HG03025 (cell line): ENCODE data around the gene ENTPD5.
"Not testable (repeated sequence)": the region's sequence is repeated elsewhere in the genome, so short reads cannot be mapped to it uniquely, and the experiment has no call there.

Source experiments
- ATAC-seq: cut with Tn5 transposase; IDR thresholded peaks from one replicate; pipeline ENCODE4 v1.9.1; 2021; ENCODE audit warnings: mild to moderate bottlenecking, moderate library complexity; ENCODE audit not compliant: unreplicated experiment, low FRiP score

Gene ENTPD5

DNA sequence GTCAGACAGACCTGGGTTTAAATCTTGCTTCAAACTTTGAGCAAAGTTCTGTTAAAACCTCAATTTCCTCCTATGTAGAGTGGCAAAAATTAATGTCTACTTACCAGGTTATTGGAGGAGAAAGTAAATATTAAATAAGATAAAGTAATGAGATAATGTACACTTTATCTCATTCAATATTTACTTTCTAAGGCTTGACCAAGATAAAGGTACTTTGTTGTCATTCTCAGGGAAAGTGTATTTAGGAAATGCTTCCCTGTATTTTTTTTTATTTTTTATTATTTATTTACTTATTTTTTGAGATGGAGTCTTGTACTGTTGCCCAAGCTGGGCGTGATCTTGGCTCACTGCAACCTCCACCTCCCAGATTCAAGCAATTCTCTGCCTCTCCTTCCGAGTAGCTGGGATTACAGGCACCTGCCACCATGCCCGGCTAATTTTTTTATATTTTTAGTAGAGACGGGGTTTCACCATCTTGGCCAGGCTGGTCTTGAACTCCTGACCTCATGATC is 73.9 kb downstream of the ENTPD5 start:
- ATAC-seq: no peak

GRCh38 chr14:73944432-73945158 is 74.5 kb downstream of the ENTPD5 start:
- ATAC-seq: no peak

DNA sequence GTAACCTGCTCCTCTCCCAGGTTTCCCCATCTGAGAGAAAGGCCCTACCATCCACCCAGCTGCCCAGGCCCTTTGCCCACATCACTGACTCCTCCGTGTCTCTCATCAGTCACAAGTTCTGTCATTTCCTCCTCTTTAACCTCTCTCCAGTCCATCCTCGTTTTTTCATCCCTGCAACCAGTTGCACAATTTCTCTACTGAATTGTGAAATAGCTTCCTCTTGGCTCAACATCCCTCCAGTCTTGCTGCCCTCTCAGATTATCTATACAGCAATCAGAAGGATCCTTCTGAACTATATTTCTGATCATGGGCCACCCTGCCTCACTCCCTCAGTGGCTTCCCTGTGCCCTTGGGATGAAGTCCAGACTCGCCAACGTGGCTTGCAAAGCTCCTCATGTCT is 76.0 kb downstream of the ENTPD5 start:
- no peak for ATAC-seq

DNA sequence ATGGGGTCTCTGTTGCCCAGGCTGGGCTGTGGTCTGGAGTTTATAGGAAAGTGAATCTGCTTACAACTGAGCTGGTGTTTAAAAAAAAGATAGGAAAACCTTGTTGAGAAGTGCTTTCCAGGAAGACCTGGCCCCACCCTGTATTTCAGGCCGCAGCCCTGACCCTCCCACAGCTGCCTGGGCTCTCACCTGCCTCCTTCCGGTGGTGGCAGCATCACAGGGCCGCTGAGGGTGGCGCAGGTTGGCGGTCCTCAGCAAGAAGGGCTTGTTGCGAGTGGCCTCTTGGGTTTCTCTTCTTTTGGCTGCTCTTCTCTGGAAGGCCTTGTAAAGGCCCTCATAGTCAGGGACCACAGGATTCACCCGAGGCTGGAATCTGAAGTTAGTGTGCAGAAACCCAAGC is 76.9 kb downstream of the ENTPD5 start:
- no peak for ATAC-seq

GRCh38 chr14:73937012-73937411 is 82.1 kb downstream of the ENTPD5 start:
- ATAC-seq: no peak

DNA sequence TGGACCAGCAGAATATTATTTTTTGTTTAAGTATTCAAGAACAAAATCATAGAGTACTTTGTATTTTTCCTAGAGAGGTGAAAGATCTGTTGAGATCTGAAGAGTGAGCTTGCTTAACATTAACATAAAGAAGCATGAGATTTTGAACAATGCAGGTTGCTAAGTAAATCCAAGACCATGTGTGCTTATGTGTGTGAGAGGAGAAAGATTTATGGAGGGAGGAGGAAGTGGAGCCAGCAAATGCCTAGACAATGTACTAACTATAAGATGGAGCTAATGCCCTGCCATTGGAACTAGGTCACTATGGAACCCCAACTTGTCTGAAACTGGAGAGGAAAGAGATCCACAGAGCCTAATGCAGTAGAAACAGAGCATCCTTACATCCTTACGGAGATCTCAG is 82.5 kb downstream of the ENTPD5 start:
- ATAC-seq: no peak

DNA sequence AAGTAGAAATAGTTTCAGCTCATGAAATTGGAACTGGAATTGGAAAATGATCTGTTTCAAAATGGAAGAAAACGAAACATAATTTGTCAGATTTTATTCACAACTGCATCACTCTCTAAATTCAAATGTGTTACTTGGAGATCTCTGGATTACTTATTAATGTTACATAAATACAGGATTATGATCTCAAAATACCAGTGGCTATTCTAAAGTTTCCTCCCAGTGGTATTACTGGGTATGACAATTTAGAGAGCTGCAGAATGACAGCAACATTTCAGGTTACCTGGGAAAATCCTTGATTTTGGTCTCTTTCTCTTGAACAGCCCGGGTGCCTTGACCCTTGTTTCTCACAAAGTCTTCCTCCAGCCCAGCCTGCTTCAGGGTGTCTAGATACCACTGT is 83.4 kb downstream of the ENTPD5 start:
- no peak for ATAC-seq

GRCh38 chr14:73924337-73924736 is 94.8 kb downstream of the ENTPD5 start:
- no peak for ATAC-seq

DNA sequence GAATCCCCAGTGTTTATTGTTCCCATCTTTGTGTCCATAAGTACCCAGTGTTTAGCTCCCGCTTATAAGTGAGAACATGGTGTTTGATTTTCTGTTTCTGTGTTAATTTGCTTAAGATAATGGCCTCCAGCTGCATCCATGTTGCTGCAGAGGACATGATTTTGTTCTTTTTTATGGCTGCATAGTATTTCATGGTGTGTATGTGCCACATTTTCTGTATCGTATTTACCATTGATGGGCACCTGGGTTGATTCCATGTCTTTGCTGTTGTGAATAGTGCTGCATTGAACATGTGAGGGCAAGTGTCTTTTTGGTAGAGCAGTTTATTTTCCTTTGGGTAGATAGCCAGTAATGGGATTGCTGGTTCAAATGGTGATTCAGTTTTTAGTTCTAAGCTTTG is 99.6 kb downstream of the ENTPD5 start:
- not testable (repeated sequence) for ATAC-seq

DNA sequence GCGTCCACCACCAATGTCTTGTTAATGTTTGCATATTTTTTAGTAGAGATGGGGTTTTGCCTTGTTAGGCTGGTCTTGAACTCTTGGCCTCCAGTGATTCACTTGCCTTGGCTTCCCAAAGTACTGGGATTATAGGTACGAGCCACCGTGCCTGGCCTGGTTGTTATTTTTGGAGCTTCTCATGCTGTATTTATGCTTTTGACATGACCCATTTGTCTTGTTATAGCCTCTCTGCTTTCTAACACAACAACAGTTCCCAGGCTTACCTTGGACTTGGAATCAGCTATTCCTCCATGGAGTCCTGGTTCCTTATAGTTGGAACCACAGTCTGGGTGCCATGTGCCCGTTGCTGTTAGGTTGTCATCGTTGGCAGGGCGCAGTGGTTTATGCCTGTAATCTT is 102.8 kb downstream of the ENTPD5 start:
- no peak for ATAC-seq

- ATAC-seq: no peak
These were observed 105.8 kb downstream of the ENTPD5 start for GRCh38 chr14:73913256-73913655.

GRCh38 chr14:73909681-73910080 is 109.4 kb downstream of the ENTPD5 start:
- no peak for ATAC-seq
